B cell (primary cell): ENCODE data around the gene NME7. TPM values are rescaled to one million over a fixed set of nuclear protein-coding genes. Genes with fewer than 3 reads are reported as not detected.
A peak's percentile ranks its signal among the peaks of the same experiment; 100 is the strongest.

Experiments used
- ATAC-seq: fragments of 200-7000 bp; cut with Tn5 transposase; one replicate; pipeline ENCODE4 v1.10.0; 2021; ENCODE audit warnings: low read depth, mild to moderate bottlenecking, moderate number of reproducible peaks, moderate library complexity
- CTCF ChIA-PET: fragments of 350-600 bp; sonication (Branson Sonifier 250); formaldehyde crosslinking; loops from one replicate; lab custom pipeline; 2021; ENCODE audit warnings: antibody characterized with exemption, inconsistent platforms; lab: Charles Lee
- POLR2A ChIA-PET: fragments of 350-600 bp; sonication (Branson Sonifier 250); formaldehyde crosslinking; loops from one replicate; lab custom pipeline; 2021; ENCODE audit warnings: antibody characterized with exemption; lab: Charles Lee
- DNase-seq: peaks from one replicate; pipeline ENCODE4 v3.0.0; 2013
- H2AFZ ChIP-seq: 2 replicates; pipeline ENCODE4 v1.6.1; 2012; ENCODE audit warnings: mild to moderate bottlenecking, low read depth, low read length; ENCODE audit not compliant: insufficient read depth, poor library complexity, severe bottlenecking
- H3K27ac ChIP-seq, 2 donors: 1 replicate in 1 of 2; 2 replicates in 1 of 2; pipeline ENCODE4 v1.5.1; 2012 to 2013; ENCODE audit warnings: low read length in 2 of 2, mild to moderate bottlenecking in 2 of 2, moderate library complexity in 1 of 2
- H3K27me3 ChIP-seq, 4 experiments: fragments of 200-600 bp in 1 of 4; sonication (generic) in 1 of 4; replicated peaks in 1 of 4; 1 replicate in 2 of 4; 2 replicates in 2 of 4; pipeline versions ENCODE4 v1.6.1 to v1.7.0; 2013 to 2016; ENCODE audit warnings: low read length in 3 of 4, mild to moderate bottlenecking in 2 of 4, mixed read lengths in 1 of 4, moderate library complexity in 1 of 4; ENCODE audit not compliant: insufficient read depth in 4 of 4, control insufficient read depth in 3 of 4; ENCODE audit errors: control extremely low read depth in 1 of 4
- H3K36me3 ChIP-seq, 2 experiments: replicated peaks in 1 of 2; 1 replicate in 1 of 2; 2 replicates in 1 of 2; pipeline versions ENCODE4 v1.6.1 to v1.7.1; 2013; ENCODE audit warnings: low read length in 1 of 2; ENCODE audit not compliant: insufficient read depth in 2 of 2, control insufficient read depth in 1 of 2; ENCODE audit errors: control extremely low read depth in 1 of 2, extremely low read depth in 1 of 2
- H3K4me1 ChIP-seq, 2 donors: fragments of 200-600 bp in 1 of 2; sonication (generic) in 1 of 2; 1 replicate in 1 of 2; 2 replicates in 1 of 2; pipeline versions ENCODE4 v1.5.1 to v1.6.1; 2013 to 2017; ENCODE audit warnings: low read length in 2 of 2; ENCODE audit not compliant: control insufficient read depth in 2 of 2, insufficient read depth in 2 of 2
- H3K4me2 ChIP-seq: replicated peaks from 2 replicates; pipeline ENCODE3; 2012; ENCODE audit warnings: mild to moderate bottlenecking, low read depth, low read length; ENCODE audit not compliant: poor library complexity, severe bottlenecking
- H3K4me3 ChIP-seq, 5 experiments: fragments of 200-600 bp in 1 of 5; sonication (generic) in 1 of 5; 1 replicate in 3 of 5; 2 replicates in 2 of 5; pipeline versions ENCODE4 v1.5.1 to v1.7.0; 2011 to 2016; ENCODE audit warnings: low read length in 4 of 5, mild to moderate bottlenecking in 4 of 5, low read depth in 2 of 5, control low read depth in 1 of 5, moderate library complexity in 1 of 5; ENCODE audit not compliant: insufficient read depth in 1 of 5; ENCODE audit errors: control extremely low read depth in 1 of 5, extremely low read depth in 1 of 5
- H3K79me2 ChIP-seq: fragments of 200-600 bp; sonication (generic); one replicate; pipeline ENCODE4 v1.6.0; 2016; ENCODE audit warnings: low read length; ENCODE audit not compliant: control insufficient read depth, insufficient read depth
- H3K9ac ChIP-seq: fragments of 200-600 bp; sonication (generic); 2 replicates; pipeline ENCODE4 v1.6.1; 2017; ENCODE audit warnings: mild to moderate bottlenecking, low read length, moderate library complexity
- H3K9me3 ChIP-seq, 3 donors: one replicate each; pipeline versions ENCODE4 v1.6.1 to v1.7.1; 2013; ENCODE audit warnings: low read length in 2 of 3; ENCODE audit not compliant: control insufficient read depth in 2 of 3, insufficient read depth in 1 of 3; ENCODE audit errors: control extremely low read depth in 1 of 3
- H4K20me1 ChIP-seq: 2 replicates; pipeline ENCODE4 v1.6.0; 2012; ENCODE audit warnings: mild to moderate bottlenecking, low read length; ENCODE audit not compliant: insufficient read depth, control insufficient read depth, poor library complexity, severe bottlenecking
- H3K27ac Mint-ChIP-seq: one replicate; pipeline ENCODE4 v1.8.0; 2021; ENCODE audit warnings: mixed read lengths
- H3K27me3 Mint-ChIP-seq: one replicate; pipeline ENCODE4 v1.8.0; 2021; ENCODE audit warnings: mixed read lengths
- H3K4me1 Mint-ChIP-seq: one replicate; pipeline ENCODE4 v1.8.0; 2021; ENCODE audit warnings: mixed read lengths
- H3K4me3 Mint-ChIP-seq: one replicate; pipeline ENCODE4 v1.8.0; 2021; ENCODE audit warnings: mixed read lengths
- H3K9me3 Mint-ChIP-seq: one replicate; pipeline ENCODE4 v1.8.0; 2022; ENCODE audit warnings: mixed read lengths; ENCODE audit not compliant: insufficient read depth
- EZH2 ChIP-seq: IDR thresholded peaks from 2 replicates; pipeline ENCODE4 v1.6.1; 2012; ENCODE audit warnings: borderline replicate concordance, low read depth, mild to moderate bottlenecking, moderate library complexity, low read length; ENCODE audit not compliant: insufficient read depth, poor library complexity, severe bottlenecking
- WGBS: methylation state at CpG from one replicate; pipeline ENCODE4 v1.1.5; 2013; ENCODE audit warnings: missing lambda C conversion rate; ENCODE audit not compliant: insufficient coverage; 5-methylcytosine and 5-hydroxymethylcytosine counted together
- intact Hi-C: fragments of 100-400 bp; cut with micrococcal nuclease; formaldehyde crosslinking; loops from one replicate; pipeline ENCODE4 v1.10.0; 2022
- polyA plus RNA-seq: library from polyadenylated mRNA; depleted of rRNA; stranded (reverse); fragments of >200 nt; gene quantifications from 2 replicates; pipeline ENCODE4 v1.2.3, GENCODE V29; 2012
- total RNA-seq, 2 donors: library from RNA; stranded (reverse); fragments of 120-200 nt in 1 of 2; gene quantifications; 1 replicate in 1 of 2; 2 replicates in 1 of 2; pipeline versions ENCODE4 v1.2.3 to v1.2.4, GENCODE V29; 2013 to 2022
- TF ChIP-seq, protein P1 (sequence below): fragments of 200-600 bp; IDR thresholded peaks from one replicate; pipeline ENCODE4 v1.8.0; 2022; ENCODE audit warnings: antibody characterized with exemption, mild to moderate bottlenecking

NME7 gene
- total and polyA plus RNA-seq, 2 donors (not counting 1 experiment from before 2014, with no cell fraction given): 3.3 to 14.3 TPM

DNA sequence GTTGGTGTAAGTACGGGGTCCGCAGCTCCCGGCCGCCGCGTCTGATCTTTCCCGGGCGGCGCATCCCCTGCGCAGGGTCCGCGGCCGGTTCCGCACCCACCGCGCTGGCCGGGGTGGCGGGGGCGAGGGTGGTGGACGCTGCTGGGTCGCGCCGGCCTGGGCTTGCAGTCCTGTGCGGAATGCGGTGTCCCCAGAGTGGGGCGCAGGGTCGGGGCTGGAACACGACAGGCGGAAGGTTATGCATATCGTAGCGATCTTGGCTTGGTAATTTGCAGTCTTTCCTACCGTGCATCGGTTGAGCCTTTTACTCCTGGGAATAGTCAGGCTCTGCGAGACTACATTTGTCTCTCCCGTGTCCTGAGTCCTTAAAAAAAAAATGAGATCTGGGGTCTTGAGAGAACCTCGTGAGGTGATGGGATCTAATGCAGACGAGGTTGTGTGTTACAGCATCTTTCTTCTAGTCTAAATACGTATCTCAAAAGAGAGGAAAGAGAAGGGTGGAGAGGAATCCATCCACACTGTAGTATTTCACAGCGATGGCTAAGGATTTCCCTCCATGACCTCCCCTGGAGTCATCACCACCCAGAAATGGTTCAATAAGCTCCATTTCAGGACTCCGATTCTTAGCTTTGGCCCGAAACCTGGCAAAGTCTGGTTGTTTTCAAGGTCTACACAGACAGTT lies 260.5 kb downstream of the NME7 start:
- Mint-ChIP-seq H3K9me3 (no peaks in the 10 kb centered on the region), H3K4me1 (peaks cover 16% of the 10 kb centered on the region), H3K4me3 (no peak overlapping the region), H3K27ac (no peak overlapping the region), H3K27me3 (peaks cover 38% of the 10 kb centered on the region)
- H3K27me3 ChIP-seq: peaks cover 0 to 46% (median 26%) of the 10 kb centered on the region in 4 experiments
- peak overlapping the region; percentile 78 for H2AFZ ChIP-seq
- intact Hi-C loops: loop anchor here (2.0 to 5.0 kb wide), 4 partner anchors 260 to 928 kb away; partner anchors contain the start of genes BLZF1, NME7 and TIPRL
- no peaks in the 10 kb centered on the region for H3K9me3 ChIP-seq
- H4K20me1 ChIP-seq: no peaks in the 10 kb centered on the region
- no peak overlapping the region for H3K27ac ChIP-seq
- peak overlapping the region; percentile 71 for H3K9ac ChIP-seq
- TF ChIP-seq, protein P1, sequence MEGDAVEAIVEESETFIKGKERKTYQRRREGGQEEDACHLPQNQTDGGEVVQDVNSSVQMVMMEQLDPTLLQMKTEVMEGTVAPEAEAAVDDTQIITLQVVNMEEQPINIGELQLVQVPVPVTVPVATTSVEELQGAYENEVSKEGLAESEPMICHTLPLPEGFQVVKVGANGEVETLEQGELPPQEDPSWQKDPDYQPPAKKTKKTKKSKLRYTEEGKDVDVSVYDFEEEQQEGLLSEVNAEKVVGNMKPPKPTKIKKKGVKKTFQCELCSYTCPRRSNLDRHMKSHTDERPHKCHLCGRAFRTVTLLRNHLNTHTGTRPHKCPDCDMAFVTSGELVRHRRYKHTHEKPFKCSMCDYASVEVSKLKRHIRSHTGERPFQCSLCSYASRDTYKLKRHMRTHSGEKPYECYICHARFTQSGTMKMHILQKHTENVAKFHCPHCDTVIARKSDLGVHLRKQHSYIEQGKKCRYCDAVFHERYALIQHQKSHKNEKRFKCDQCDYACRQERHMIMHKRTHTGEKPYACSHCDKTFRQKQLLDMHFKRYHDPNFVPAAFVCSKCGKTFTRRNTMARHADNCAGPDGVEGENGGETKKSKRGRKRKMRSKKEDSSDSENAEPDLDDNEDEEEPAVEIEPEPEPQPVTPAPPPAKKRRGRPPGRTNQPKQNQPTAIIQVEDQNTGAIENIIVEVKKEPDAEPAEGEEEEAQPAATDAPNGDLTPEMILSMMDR: no peak
- TF ChIP-seq EZH2: no peak
- 1% methylated on average over 37 of the region's 41 CpGs for WGBS
- DNase-seq (no peak), ATAC-seq (no peak)
- POLR2A ChIA-PET: no interaction called here
- H3K79me2 ChIP-seq: no peaks in the 10 kb centered on the region
- CTCF ChIA-PET: interaction anchor here (0.7 to 1.9 kb wide), 2 partner anchors 764 to 823 kb away, joined by 4 to 5 read pairs; no protein-coding TSS in a partner anchor
- peak overlapping the region; percentile 17 to 78 (median 63) for H3K4me3 ChIP-seq
- no peaks in the 10 kb centered on the region for H3K36me3 ChIP-seq
- peak overlapping the region; percentile 93 for H3K4me2 ChIP-seq
- peaks cover 17 to 18% of the 10 kb centered on the region in 2 donors for H3K4me1 ChIP-seq
